ENCODE results near the gene LRRC74B.

DNA sequence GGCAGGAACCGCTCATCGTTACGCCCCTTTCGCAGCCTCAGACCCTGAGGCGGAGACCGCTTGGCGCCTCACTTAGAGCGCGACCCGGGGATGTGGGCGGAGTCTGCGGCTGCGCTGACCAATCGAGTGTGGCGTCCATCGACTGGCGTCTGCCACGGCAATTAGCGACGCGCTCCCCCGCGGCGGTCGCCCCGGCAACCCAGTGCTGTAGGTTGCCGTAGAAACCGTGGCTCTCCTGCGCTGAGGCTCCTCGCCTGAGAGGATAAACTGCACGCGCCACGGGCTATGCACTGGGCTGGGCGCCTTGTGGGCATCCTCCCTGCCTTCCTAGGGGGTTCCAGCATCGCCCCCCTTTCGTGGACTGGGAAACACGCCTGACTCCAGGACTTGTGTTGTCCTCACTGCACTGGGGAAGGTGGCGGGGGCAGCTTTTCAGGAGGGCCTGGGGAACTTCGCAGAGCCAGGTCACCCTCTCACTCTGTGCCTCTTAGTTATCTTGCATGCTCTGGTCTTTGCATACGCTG is 31.5 kb upstream of the LRRC74B start:
- no peak for TF ChIP-seq POLR2A (IDR thresholded peaks at IDR 0.05)
- TF ChIP-seq, protein P1, sequence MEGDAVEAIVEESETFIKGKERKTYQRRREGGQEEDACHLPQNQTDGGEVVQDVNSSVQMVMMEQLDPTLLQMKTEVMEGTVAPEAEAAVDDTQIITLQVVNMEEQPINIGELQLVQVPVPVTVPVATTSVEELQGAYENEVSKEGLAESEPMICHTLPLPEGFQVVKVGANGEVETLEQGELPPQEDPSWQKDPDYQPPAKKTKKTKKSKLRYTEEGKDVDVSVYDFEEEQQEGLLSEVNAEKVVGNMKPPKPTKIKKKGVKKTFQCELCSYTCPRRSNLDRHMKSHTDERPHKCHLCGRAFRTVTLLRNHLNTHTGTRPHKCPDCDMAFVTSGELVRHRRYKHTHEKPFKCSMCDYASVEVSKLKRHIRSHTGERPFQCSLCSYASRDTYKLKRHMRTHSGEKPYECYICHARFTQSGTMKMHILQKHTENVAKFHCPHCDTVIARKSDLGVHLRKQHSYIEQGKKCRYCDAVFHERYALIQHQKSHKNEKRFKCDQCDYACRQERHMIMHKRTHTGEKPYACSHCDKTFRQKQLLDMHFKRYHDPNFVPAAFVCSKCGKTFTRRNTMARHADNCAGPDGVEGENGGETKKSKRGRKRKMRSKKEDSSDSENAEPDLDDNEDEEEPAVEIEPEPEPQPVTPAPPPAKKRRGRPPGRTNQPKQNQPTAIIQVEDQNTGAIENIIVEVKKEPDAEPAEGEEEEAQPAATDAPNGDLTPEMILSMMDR (IDR thresholded peaks at IDR 0.05): no peak
